ENCODE data around the gene TKTL1.

Gene TKTL1

GRCh38 chrX:154376774-154377173 is 81.2 kb downstream of the TKTL1 start:
- no peak overlapping the region for H3K4me2 ChIP-seq (ENCODE audit: low read depth, low read length, poor library complexity, severe bottlenecking)
- H3K36me3 ChIP-seq (ENCODE audit: low read length), result no peaks in the 10 kb centered on the region

GRCh38 chrX:154378059-154378798 is 82.6 kb downstream of the TKTL1 start:
- Histone ChIP-seq H3K36me3 (ENCODE audit: low read length) (no peaks in the 10 kb centered on the region), H3K27me3 (ENCODE audit: low read length) (no peaks in the 10 kb centered on the region), H3K4me2 (ENCODE audit: low read depth, low read length, poor library complexity, severe bottlenecking) (peak overlapping the region; percentile 63), H3K79me2 (ENCODE audit: insufficient read depth, low read length) (peaks cover 12% of the 10 kb centered on the region), H3K9me2 (replicated peaks; ENCODE audit: insufficient read depth, low read length) (no peaks in the 10 kb centered on the region), H4K20me1 (ENCODE audit: low read depth, low read length) (no peaks in the 10 kb centered on the region), H2AFZ (ENCODE audit: low read depth, low read length, severe bottlenecking) (no peak overlapping the region), H3K4me3 (ENCODE audit: insufficient read depth, low read length, poor library complexity, severe bottlenecking) (peak overlapping the region; percentile 57), H3K9me3 (ENCODE audit: insufficient read depth, low read length) (no peaks in the 10 kb centered on the region), H3F3A (ENCODE audit: insufficient read depth) (no peaks in the 10 kb centered on the region), H3K9ac (ENCODE audit: low read length) (peak overlapping the region; percentile 90), H3K27ac (ENCODE audit: low read depth, low read length) (peak overlapping the region; percentile 82)
- TF ChIP-seq EZH2phosphoT487 (conservative IDR thresholded peaks at IDR 0.05; ENCODE audit: low read length), result no peak
- TF ChIP-seq CTCF (IDR thresholded peaks at IDR 0.05; ENCODE audit: insufficient read depth, low read length, poor library complexity, severe bottlenecking), result no peak

More at GRCh38 chrX:154376774-154377173, 81.2 kb downstream of the TKTL1 start:
- no peaks in the 10 kb centered on the region for H4K20me1 ChIP-seq (ENCODE audit: low read depth, low read length)
- no peak overlapping the region for H3K9ac ChIP-seq (ENCODE audit: low read length)
- no peak overlapping the region for H3K27ac ChIP-seq (ENCODE audit: low read depth, low read length)
- no peak overlapping the region for H2AFZ ChIP-seq (ENCODE audit: low read depth, low read length, severe bottlenecking)
- no peaks in the 10 kb centered on the region for H3K9me2 ChIP-seq (replicated peaks; ENCODE audit: insufficient read depth, low read length)
- no peak overlapping the region for H3K4me3 ChIP-seq (ENCODE audit: insufficient read depth, low read length, poor library complexity, severe bottlenecking)
- no peaks in the 10 kb centered on the region for H3K27me3 ChIP-seq (ENCODE audit: low read length)
- TF ChIP-seq CTCF (IDR thresholded peaks at IDR 0.05; ENCODE audit: insufficient read depth, low read length, poor library complexity, severe bottlenecking) (no peak), EZH2phosphoT487 (conservative IDR thresholded peaks at IDR 0.05; ENCODE audit: low read length) (no peak)
- no peaks in the 10 kb centered on the region for H3K9me3 ChIP-seq (ENCODE audit: insufficient read depth, low read length)
- H3F3A ChIP-seq (ENCODE audit: insufficient read depth), result no peaks in the 10 kb centered on the region
- peaks cover 12% of the 10 kb centered on the region for H3K79me2 ChIP-seq (ENCODE audit: insufficient read depth, low read length)

GRCh38 chrX:154378799-154379568 is 83.4 kb downstream of the TKTL1 start, which contains the start of gene EMD:
Gene EMD (plus strand): TSS chrX:154379295. CDS start chrX:154379485, 190 bp downstream.
- TF ChIP-seq EZH2phosphoT487 (conservative IDR thresholded peaks at IDR 0.05; ENCODE audit: low read length), result no peak
- no peak for TF ChIP-seq CTCF (IDR thresholded peaks at IDR 0.05; ENCODE audit: insufficient read depth, low read length, poor library complexity, severe bottlenecking)
- no peaks in the 10 kb centered on the region for H3K9me3 ChIP-seq (ENCODE audit: insufficient read depth, low read length)

More at GRCh38 chrX:154378799-154379568, 83.4 kb downstream of the TKTL1 start, which contains the start of gene EMD:
- Histone ChIP-seq H2AFZ (ENCODE audit: low read depth, low read length, severe bottlenecking) (no peak within 1 kb of the TSS), H3K27me3 (ENCODE audit: low read length) (no peaks in the 10 kb centered on the region), H3F3A (ENCODE audit: insufficient read depth) (no peaks in the 10 kb centered on the region), H4K20me1 (ENCODE audit: low read depth, low read length) (no peaks in the 10 kb centered on the region), H3K9ac (ENCODE audit: low read length) (peak within 1 kb of the TSS; percentile 97), H3K9me2 (replicated peaks; ENCODE audit: insufficient read depth, low read length) (no peaks in the 10 kb centered on the region), H3K27ac (ENCODE audit: low read depth, low read length) (peak within 1 kb of the TSS; percentile 82), H3K4me3 (ENCODE audit: insufficient read depth, low read length, poor library complexity, severe bottlenecking) (peak within 1 kb of the TSS; percentile 69), H3K4me2 (ENCODE audit: low read depth, low read length, poor library complexity, severe bottlenecking) (peak within 1 kb of the TSS; percentile 76), H3K79me2 (ENCODE audit: insufficient read depth, low read length) (peaks cover 12% of the 10 kb centered on the region), H3K36me3 (ENCODE audit: low read length) (no peaks in the 10 kb centered on the region)
